GM10266 (cell line): ENCODE measurements around the gene EZH2.

Source experiments
- DNase-seq: peaks from one replicate; pipeline ENCODE4 v3.0.0; 2012; ENCODE audit errors: extremely low spot score
- CTCF ChIP-seq: IDR thresholded peaks from 2 replicates; pipeline ENCODE4 v1.5.1; 2012; ENCODE audit warnings: mild to moderate bottlenecking, low read depth; ENCODE audit not compliant: control insufficient read depth, insufficient read depth; ENCODE audit errors: missing control alignments

Gene EZH2

GRCh38 chr7:148849393-148850098 is 34.5 kb downstream of the EZH2 start:
- TF ChIP-seq CTCF, result no peak
- DNase-seq, result no peak

GRCh38 chr7:148847815-148848734 is 36.0 kb downstream of the EZH2 start:
- no peak for DNase-seq
- TF ChIP-seq CTCF, result no peak

- DNase-seq, result no peak
- TF ChIP-seq CTCF, result no peak
Measured at GRCh38 chr7:148838905-148839304, 45.2 kb downstream of the EZH2 start.

- TF ChIP-seq CTCF, result no peak
Measured at GRCh38 chr7:148835854-148836253, 48.2 kb downstream of the EZH2 start.

GRCh38 chr7:148834605-148835004 is 49.5 kb downstream of the EZH2 start:
- no peak for TF ChIP-seq CTCF

More at GRCh38 chr7:148835854-148836253, 48.2 kb downstream of the EZH2 start:
- no peak for DNase-seq

GRCh38 chr7:148831782-148832181 is 52.3 kb downstream of the EZH2 start:
- TF ChIP-seq CTCF, result no peak
- DNase-seq, result no peak

More at GRCh38 chr7:148834605-148835004, 49.5 kb downstream of the EZH2 start:
- DNase-seq, result no peak
